ENCODE results near the gene PRPF6. TPM values are rescaled to one million over a fixed set of nuclear protein-coding genes. Genes with fewer than 3 reads are reported as not detected.

The PRPF6 gene
- total RNA-seq, 1 donor from 2014 or later, result 81.5 TPM

- no peak overlapping the region for H3K4me3 Mint-ChIP-seq
- no peak overlapping the region for H3K27ac Mint-ChIP-seq (ENCODE audit: unreplicated experiment)
- peaks cover 45% of the 10 kb centered on the region for H3K4me1 Mint-ChIP-seq
- DNase-seq (ENCODE audit: low read depth, low spot score), result no peak
- TF ChIP-seq CTCF (conservative IDR thresholded peaks at IDR 0.05), result no peak
- H3K9me3 Mint-ChIP-seq, result no peaks in the 10 kb centered on the region
- peaks cover 8% of the 10 kb centered on the region for H3K27me3 Mint-ChIP-seq (ENCODE audit: low read depth)
- peaks cover under 1% of the 10 kb centered on the region for H3K36me3 Mint-ChIP-seq (ENCODE audit: low read depth)
Measured at GRCh38 chr20:63950701-63951397, 30.1 kb upstream of the PRPF6 start.

GRCh38 chr20:63951398-63952209, 29.3 kb upstream of the PRPF6 start:
- H3K9me3 Mint-ChIP-seq, result no peaks in the 10 kb centered on the region
- no peak overlapping the region for H3K4me3 Mint-ChIP-seq
- peaks cover 45% of the 10 kb centered on the region for H3K4me1 Mint-ChIP-seq
- H3K27ac Mint-ChIP-seq (ENCODE audit: unreplicated experiment), result no peak overlapping the region
- no peak for TF ChIP-seq CTCF (conservative IDR thresholded peaks at IDR 0.05)
- peaks cover 8% of the 10 kb centered on the region for H3K27me3 Mint-ChIP-seq (ENCODE audit: low read depth)
- H3K36me3 Mint-ChIP-seq (ENCODE audit: low read depth), result no peaks in the 10 kb centered on the region
- DNase-seq (ENCODE audit: low read depth, low spot score), result no peak

GRCh38 chr20:63952210-63952535, 28.8 kb upstream of the PRPF6 start:
- Mint-ChIP-seq H3K4me1 (peaks cover 41% of the 10 kb centered on the region), H3K9me3 (no peaks in the 10 kb centered on the region), H3K27me3 (ENCODE audit: low read depth) (peaks cover 5% of the 10 kb centered on the region), H3K4me3 (no peak overlapping the region), H3K27ac (ENCODE audit: unreplicated experiment) (no peak overlapping the region), H3K36me3 (ENCODE audit: low read depth) (no peaks in the 10 kb centered on the region)
- DNase-seq (ENCODE audit: low read depth, low spot score), result no peak
- TF ChIP-seq CTCF (conservative IDR thresholded peaks at IDR 0.05), result no peak

GRCh38 chr20:63952769-63953168, 28.2 kb upstream of the PRPF6 start:
- peaks cover 4% of the 10 kb centered on the region for H3K27me3 Mint-ChIP-seq (ENCODE audit: low read depth)

More at GRCh38 chr20:63952769-63953168, 28.2 kb upstream of the PRPF6 start:
- DNase-seq (ENCODE audit: low read depth, low spot score), result no peak
- no peak overlapping the region for H3K27ac Mint-ChIP-seq (ENCODE audit: unreplicated experiment)
- no peaks in the 10 kb centered on the region for H3K36me3 Mint-ChIP-seq (ENCODE audit: low read depth)
- no peak for TF ChIP-seq CTCF (conservative IDR thresholded peaks at IDR 0.05)
- no peaks in the 10 kb centered on the region for H3K9me3 Mint-ChIP-seq
- H3K4me3 Mint-ChIP-seq, result peak overlapping the region; percentile 88
- H3K4me1 Mint-ChIP-seq, result peaks cover 40% of the 10 kb centered on the region

Measured in neural crest cell (in vitro differentiated cells).